Measurements from ENCODE around the gene BAZ2B.

DNA sequence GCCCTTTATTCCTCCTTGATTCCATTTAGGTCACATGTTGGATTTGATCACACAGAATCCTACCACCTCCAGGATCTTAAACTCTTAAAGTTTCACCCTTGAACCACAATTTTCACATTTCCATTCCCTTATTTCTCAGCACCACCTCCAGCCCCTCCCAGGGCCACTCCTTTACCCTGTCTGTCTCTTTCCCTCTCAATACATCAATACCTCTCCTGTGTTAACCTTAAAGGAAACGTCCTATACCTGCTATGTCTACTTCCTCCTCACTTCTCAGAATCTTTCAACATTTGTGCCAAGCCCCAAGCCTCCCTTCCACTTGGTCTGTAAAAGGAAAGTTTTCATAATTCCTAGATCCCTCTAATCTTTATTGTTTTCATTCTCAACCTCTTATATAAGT is 158.8 kb downstream of the BAZ2B start:
- TF ChIP-seq EZH2 (IDR thresholded peaks at IDR 0.05) (no peak), POLR2AphosphoS5 (IDR thresholded peaks at IDR 0.05; ENCODE audit: borderline replicate concordance, low read depth, low read length) (no peak), FOXP2 (optimal IDR thresholded peaks at IDR 0.05; ENCODE audit: control extremely low read depth, extremely low read length, insufficient read depth) (no peak)

Data from SK-N-MC (cell line).